GM18498 (cell line): ENCODE measurements around the gene CSAD.

Experiments used
- ATAC-seq: cut with Tn5 transposase; IDR thresholded peaks from one replicate; pipeline ENCODE4 v1.9.1; 2021; ENCODE audit warnings: mild to moderate bottlenecking, moderate library complexity; ENCODE audit not compliant: unreplicated experiment

The CSAD gene

DNA sequence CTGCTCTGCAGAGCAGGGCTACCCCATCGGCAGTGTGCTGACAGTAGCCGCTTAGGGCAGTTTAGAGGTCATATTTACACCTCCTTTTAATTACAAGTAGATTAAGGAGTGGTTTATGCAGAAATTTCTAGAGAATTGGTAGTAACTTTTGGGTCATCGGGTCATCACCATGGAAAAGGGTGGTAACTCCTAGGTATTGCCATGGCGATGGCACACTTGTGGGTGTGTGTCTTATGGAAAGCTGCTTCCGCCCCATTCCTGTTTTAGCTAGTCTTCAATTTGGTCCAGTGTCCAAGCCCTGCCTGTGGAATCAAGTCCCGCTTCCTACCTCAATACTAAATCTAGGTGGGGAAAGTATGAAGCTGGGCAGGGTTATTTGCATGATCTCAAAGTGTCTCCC lies 29.7 kb downstream of the CSAD start:
- no peak for ATAC-seq

DNA sequence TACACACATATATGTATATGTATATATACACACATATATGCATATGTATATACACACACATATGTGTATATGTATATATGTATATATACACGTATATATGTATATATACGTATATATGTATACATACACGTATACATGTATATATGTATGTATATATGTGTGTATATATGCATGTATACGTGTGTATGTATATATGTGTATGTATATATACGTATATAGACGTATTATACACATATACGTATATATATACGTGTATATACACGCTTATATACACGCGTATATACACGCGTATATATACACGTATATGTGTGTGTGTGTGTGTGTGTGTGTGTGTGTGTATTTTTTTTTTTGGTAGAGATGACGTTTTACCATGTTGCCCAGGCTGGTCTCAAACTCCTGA lies 33.1 kb downstream of the CSAD start:
- ATAC-seq, result no peak

DNA sequence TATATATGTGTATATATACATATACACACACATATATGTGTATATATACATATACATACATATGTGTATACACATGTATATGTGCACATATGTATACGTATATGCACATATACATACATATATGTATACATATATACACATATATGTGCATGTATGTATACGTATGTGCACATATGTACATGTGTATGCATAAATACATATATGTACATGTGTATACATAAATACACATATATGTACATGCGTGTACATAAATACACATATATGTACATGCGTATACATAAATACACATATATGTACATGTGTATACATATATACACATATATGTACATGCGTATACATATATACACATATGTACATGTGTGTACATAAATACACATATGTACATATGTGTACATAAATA lies 33.5 kb downstream of the CSAD start:
- no peak for ATAC-seq

DNA sequence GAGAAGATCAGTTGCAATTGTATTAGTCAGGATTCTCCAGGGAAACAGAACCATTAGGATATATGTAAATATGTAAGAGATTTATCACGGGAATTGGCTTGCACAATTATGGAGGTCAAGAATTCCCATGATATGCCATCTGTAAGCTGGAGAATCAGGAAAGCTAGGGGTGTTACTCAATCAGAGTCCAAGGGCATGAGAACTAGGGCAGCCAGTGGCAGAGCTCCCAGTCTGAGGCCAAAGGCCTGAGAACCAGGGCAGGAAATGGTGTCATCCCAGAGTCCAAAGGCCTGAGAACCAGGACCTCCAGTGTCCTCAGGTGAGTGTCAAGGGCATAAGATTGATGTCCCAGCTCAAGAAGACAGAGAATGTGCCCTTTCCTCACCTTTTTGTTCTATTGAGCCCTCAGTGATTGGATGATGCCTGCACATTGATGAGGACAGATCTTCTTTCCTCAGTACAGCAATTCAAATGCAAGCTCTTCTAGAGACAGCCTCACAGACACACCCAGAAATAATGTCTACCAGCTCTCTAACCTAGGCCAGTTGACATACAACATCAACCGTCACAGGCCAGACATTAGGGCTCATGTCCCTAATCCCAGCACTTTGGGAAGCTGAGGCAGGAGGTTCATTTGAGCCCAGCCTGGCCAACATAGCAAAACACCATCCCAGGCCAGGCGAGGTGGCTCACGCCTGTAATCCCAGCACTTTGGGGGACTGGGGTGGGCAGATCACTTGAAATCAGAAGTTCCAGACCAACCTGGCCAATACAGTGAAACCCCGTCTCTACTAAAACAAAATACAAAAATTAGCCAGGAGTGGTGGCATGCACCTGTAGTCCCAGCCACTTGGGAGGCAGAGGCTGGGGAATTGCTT lies 35.1 kb downstream of the CSAD start:
- ATAC-seq, result no peak

DNA sequence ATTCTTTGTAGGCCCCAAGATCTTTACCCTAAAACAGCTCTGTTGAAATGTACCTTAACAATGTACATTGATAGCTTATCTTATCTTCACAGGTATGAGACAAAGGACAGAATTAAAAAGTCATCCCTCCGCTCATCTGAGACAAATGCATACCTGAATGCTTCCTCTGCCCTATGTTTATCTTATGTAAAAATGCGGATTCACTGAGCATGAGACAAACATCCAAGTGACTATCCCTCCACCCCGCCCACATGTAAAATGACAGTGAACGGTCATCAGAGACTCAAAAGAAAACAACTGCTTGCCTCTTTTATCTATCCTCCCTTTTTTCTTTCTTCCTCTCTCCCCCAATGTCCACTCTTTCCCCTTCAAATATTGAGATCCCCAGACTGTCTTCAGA lies 37.4 kb downstream of the CSAD start:
- no peak for ATAC-seq

DNA sequence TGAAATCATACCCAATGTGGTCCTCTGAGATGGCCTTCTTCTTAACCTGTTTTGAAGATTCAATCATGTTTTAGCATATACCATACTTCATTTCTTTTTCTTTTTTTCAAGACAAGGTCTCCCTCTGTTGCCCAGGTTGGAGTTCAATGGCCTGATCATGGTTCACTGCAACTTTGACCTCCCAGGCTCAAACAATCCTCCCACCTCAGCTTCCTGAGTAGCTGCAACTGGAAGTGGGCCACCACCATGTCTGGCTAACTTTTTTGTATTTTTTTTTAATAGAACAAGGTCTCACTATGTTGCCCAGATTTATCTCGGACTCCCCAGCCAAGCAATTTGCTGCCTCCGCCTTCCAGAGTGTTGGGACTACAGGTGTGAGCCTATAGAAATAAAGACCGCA lies 47.0 kb downstream of the CSAD start:
- ATAC-seq, result no peak

DNA sequence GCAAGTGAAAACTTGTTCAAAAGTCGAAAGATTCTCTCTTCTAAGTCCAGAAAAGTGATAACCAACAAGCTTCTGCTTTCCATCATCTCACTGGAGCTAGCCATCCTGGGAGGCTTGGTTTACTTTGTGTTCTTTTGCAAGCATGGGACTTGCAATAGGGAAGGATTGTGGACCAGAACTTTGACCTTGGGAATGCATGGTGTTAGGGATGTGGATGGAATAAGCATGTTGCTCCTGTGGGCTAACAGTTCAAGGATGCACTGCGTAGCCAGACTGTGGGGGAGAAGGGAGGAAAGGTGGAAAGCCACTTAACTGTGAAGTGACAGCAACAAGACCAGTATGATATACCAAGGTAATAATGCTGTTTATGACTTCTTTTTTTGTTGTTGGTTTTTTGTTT lies 48.9 kb downstream of the CSAD start:
- ATAC-seq, result no peak

DNA sequence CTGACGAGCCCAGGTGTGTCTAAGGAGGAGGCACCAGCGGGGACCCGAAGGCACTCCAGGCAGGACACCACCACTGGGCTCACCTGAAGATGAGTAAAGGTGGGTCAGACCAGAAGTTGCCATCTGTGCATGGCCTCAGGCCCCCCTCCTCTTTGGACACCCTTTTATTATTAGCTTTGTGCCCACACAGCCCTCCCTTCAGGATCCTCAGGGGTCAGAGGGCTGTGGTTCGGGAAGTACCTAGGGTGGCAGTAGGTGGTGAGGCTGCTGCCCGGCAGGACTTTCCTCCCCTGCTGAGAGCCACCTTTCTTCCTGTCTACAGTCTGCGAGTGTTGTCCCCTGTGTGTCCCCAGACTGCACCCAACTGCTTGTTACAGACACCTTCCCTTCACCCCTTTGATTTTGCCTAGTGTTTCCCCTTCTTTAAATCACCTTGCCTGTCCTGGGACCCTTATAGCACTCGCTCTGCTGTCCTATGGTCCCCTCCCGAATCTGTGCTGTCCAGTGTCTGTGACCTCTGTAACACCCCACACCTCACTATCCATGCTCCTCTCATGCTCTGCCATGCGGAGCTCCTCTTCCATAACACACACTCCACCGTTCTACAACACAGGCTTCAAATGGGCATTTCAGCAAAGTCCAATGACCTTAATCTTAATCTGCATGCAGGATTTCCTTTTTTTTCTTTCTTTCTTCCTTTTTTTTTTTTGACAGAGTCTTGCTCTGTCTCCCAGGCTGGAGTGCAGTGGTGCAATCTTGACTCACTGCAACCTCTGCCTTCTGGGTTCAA lies 51.8 kb downstream of the CSAD start:
- ATAC-seq, result no peak

DNA sequence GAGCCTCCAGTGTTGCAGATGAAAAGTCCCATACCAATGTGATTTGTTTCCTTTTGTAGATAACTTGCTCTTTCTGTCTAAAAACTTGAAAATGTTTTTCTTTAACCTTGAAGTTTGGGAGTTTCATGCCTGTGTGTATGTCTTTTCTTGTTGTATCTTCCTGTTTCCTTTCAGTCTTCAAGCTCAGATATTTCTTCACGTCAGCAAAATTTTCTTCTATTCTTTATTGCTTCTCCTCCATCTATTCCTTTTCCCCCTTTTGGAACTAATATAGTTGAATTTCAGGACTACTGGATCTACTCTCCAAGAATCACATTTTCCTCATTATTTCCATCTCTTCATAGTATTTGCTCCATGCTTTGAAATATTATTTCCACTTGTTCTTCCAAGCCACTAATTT lies 53.6 kb downstream of the CSAD start:
- ATAC-seq, result no peak

DNA sequence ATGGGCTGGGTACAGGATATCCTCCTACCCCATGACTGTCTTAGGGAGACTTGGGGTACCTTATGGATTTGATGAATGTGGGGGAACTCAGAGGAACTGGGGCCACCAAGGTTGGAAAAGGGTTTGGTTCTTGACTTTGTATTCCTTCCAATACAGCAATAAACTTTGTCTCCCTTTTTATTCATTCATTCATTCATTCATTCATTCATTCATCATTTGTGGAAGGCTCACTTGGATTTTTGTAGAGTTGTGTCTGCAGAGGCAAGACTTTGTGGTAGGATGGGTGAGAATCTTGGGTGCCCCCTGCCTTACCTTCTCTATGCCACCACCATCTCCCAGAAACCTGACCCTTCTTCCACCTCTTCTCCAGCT lies 56.4 kb downstream of the CSAD start:
- no peak for ATAC-seq

DNA sequence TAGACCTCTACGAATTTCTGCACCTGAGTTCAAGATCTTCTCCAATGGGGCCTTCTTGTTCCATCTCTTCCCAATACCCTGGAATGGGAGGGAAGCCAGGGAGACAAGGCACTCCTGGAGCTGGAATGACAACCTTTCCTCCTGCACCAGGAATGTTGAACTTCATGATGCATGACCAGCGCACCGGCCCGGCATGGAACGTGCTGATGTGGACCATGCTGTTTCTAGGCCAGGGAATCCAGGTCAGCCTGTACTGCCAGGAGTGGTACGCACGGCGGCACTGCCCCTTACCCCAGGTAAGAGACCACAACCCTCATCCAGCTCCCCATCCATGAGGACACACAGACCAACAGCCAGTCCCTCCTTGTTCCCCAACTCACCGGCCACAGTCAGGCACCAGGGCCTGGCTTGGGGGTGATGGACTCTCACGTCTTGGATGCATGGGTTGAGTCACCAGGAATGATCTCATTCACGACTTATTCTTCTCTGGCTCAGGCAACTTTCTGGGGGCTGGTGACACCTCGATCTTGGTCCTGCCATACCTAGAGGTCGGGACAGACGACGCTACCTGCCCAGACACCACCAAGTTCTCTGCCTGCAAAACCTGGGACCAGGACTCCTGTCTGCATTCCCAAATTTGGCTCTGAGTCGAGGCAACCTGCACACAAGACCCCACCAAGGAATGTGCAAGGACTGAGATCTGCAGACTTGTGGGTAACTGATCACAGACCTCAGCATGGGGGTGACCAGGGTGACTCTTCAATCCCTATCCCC lies 57.0 kb downstream of the CSAD start:
- ATAC-seq, result no peak

DNA sequence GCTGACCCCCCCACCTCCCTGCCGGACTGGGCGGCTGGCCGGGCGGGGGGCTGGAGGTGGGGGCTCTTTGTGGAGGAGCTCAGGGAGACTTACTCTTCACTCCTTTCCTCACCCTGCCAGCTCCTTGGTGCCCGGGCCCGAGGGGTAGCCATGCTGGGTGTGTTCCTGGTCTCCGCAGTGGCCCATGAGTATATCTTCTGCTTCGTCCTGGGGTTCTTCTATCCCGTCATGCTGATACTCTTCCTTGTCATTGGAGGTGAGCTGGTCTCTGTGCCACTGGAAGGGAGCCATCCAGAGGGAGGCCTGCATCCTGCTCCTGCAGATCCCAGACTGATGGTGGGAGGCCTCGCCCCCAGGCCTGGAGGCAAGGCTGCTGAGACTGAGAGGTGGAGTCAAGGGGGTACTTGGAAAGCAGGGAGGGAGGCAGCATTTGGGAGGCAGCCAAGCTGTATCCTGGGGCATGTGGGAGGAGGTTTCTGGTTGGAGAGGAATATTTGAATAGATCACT lies 57.7 kb downstream of the CSAD start:
- no peak for ATAC-seq

DNA sequence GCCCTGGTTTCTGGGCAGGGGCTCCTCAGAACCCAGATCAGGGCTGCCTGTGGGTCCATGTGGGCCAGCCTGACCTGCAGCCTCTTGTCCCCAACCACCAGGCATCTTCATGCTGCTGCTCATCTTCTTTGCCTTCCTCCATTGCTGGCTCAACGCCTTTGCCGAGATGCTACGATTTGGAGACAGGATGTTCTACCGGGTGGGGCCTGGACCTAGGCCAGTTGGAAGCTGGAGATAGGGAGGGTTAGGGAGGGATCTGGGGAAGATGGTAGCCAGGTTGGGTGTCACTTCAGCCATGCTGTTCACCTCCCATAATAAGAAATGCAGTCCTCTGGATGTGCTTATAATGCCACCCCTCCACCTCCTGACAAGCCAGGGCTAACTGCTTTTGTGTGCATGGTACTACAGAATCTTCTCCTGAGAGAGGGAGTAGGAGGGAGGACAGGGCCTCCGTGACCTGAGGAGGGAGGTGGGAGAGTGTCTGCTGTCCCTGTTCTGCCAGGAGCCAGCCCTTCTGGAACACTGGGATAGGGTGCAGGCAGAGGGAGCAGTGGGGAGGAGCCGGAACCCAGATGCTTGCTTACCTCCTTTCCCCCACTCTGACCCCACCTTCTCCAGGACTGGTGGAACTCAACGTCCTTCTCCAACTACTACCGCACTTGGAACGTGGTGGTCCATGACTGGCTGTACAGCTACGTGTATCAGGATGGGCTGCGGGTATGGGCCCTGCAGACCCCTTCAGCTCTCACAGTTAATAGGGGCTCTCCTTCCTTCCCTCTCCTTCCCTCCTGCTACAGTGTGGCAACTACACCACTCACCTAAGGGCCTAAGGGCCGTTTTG lies 59.8 kb downstream of the CSAD start:
- ATAC-seq, result no peak

DNA sequence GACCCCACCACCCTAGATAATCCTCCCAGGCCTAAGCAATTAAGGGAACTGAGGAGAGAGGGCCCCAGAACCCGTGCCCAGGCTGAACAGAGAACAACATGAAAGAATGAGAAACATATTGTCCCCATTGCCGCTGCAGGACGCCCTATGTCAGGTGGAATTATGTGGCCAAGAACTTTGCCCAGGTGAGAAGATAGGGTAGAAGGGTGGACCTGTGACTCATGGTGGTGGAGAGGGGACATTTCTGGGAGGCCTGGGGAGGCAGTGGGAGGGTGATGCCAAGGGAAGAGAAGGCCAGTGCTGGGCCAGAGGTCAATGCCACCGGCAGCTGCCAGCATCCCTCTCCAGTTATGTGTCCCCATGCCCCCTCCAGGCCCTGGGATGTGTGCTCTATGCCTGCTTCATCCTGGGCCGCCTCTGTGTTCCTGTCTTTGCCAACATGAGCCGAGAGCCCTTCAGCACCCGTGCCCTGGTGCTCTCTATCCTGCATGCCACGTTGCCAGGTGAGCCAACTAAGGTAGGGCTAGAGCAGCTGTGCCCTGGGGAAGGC lies 61.9 kb downstream of the CSAD start:
- ATAC-seq, result no peak

DNA sequence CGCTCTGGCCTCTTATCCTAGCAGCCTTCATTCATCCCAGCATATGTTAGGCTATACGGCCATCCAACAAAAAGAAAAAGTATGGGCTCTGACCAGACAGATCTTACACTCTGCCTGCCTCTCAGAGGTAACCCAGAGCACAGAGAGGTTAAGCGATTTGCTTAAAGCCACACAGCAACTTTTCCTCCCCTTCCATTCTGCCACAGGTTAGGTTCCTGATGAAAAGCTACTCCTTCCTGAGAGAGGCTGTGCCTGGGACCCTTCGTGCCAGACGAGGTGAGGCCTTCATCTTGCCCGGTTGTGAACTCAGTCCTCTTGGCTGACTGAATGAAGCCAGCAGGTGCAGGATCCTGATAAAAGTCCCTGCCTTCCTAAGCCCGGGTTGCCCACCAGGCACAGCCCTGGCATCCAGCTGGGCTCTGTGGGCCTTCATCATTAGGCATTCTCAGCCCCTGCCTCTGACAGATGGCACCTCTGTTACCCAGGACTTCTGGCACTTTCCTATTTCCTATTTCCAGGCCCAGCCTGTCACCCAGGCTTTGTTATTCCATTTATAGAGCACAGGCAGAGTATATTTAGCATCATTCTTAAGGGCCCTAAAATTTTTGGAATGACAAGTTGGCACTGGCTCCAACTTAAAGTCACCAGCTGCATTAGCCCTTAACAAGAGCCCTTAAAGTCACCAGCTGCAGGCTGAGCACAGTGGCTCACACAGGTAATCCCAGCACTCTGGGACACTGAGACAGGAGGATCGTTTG lies 64.7 kb downstream of the CSAD start:
- no peak for ATAC-seq

DNA sequence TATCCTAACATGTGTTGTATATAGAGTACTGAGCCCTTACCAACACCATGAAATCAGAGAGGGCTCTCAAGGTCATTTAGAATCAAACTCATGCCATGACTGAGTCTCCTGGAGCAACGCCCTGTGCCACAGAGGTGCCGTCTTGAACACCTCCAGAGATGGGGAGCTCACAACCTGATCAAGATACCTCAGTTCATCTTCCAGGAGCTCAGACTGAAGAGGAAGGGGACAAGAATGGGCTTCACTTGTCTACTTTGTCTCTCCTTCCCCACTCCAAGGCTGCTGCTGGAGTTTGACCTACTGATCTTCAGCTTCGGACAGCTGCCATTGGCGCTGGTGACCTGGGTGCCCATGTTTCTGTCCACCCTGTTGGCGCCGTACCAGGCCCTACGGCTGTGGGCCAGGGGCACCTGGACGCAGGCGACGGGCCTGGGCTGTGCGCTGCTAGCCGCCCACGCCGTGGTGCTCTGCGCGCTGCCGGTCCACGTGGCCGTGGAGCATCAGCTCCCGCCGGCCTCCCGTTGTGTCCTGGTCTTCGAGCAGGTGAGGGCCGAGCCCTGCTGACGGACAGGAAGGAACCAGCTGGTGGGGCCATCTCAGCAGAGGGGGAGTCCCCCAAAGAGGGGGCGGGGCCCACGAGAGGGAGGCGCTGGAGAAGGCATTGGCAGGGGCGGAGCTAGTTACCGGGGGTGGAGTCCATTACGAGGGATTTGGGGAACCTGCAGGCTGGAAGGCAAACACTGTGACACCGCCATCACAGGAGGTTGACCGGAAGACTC lies 65.4 kb downstream of the CSAD start:
- no peak for ATAC-seq

DNA sequence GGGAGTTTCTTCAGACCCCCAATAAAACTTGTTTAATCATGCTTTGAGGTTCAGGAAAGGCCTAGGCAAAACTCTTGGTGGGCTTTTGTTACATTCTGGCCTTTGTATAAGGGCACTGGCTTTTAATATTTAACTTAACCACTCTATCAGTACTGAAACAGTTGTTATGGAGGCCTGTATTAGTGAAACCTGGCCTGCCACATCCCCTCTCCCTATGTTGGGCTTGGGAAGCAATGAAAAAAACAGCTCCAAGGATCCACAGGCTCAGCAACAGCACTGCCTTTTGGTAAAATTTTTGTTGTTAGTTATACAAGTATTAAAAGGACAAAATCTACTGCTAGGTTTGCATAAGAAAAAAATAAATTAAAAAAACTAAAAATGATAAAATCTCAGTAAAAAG lies 66.8 kb downstream of the CSAD start:
- no peak for ATAC-seq

DNA sequence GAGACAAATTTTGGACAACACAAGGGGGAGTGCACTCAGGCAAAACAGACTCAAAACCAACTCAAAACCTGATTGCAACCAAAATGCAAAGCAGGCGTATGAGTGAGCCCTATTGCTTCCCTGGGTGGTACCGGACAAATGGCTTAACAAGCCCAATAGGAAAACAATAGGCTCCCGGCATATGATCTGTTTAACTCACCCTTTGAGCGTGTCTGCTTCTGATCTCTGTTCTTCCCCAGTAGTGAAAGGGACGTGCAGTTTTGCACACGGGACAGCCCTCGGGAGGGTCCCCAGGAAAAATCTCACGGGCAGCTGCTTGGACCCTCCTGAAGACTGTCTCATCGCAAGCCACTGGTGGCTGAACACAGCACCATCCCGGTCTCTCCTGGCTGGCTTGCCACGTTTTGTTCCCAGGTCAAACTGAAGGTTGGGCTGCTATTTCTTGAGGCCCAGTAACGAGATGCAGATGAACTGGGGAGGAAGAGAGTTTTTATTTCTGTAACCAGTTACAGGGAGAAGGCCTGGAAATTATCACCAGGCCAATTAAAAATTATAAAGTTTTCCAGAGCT lies 67.5 kb downstream of the CSAD start:
- no peak for ATAC-seq
